Measurements from ENCODE around the gene ROBO2.

The ROBO2 gene, protein sequence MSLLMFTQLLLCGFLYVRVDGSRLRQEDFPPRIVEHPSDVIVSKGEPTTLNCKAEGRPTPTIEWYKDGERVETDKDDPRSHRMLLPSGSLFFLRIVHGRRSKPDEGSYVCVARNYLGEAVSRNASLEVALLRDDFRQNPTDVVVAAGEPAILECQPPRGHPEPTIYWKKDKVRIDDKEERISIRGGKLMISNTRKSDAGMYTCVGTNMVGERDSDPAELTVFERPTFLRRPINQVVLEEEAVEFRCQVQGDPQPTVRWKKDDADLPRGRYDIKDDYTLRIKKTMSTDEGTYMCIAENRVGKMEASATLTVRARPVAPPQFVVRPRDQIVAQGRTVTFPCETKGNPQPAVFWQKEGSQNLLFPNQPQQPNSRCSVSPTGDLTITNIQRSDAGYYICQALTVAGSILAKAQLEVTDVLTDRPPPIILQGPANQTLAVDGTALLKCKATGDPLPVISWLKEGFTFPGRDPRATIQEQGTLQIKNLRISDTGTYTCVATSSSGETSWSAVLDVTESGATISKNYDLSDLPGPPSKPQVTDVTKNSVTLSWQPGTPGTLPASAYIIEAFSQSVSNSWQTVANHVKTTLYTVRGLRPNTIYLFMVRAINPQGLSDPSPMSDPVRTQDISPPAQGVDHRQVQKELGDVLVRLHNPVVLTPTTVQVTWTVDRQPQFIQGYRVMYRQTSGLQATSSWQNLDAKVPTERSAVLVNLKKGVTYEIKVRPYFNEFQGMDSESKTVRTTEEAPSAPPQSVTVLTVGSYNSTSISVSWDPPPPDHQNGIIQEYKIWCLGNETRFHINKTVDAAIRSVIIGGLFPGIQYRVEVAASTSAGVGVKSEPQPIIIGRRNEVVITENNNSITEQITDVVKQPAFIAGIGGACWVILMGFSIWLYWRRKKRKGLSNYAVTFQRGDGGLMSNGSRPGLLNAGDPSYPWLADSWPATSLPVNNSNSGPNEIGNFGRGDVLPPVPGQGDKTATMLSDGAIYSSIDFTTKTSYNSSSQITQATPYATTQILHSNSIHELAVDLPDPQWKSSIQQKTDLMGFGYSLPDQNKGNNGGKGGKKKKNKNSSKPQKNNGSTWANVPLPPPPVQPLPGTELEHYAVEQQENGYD (N-terminal part only)

GRCh38 chr3:77039606-77040171, at the start of gene ROBO2:
Gene ROBO2 (plus strand): TSS chr3:77040099. CDS start chr3:77040786, 687 bp downstream.
- peaks cover 65% of the 10 kb centered on the region for H3K27me3 ChIP-seq (ENCODE audit: insufficient read depth, low read length)
- H3K36me3 ChIP-seq (ENCODE audit: insufficient read depth, low read length) = no peaks in the 10 kb centered on the region
- H3K27ac ChIP-seq (ENCODE audit: low read depth, low read length) = no peak within 1 kb of the TSS
- H2AFZ ChIP-seq (ENCODE audit: low read length, unreplicated experiment) = peak within 1 kb of the TSS; percentile 63
- peaks cover 7% of the 10 kb centered on the region for H3K4me1 ChIP-seq (ENCODE audit: control insufficient read depth, insufficient read depth, low read length, unreplicated experiment)
- H3K4me3 ChIP-seq (ENCODE audit: low read depth, low read length) = peak within 1 kb of the TSS; percentile 73
- no peaks in the 10 kb centered on the region for H3K79me2 ChIP-seq (ENCODE audit: control insufficient read depth, insufficient read depth, low read length, unreplicated experiment)

DNA sequence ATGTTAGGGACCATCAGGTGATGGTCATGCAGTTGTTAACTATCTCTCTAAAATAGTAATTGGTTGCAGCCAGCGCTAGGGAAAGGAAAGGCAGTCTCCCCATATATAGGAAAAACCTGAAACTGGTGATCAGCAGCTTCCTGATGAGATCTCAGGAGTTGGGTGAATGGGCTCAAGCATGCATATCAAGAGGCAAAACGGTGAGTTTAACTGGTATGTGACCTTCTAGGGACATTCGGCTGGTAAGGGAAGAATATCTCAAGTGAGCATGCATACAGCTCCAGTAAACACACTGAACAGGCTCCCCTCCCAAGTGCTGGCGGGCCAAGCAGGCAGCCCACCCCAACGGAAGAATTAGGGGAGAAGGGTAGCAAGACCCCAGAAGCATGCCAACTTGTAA, 49.3 kb upstream of the ROBO2 start:
- H3K27me3 ChIP-seq (ENCODE audit: insufficient read depth, low read length) = no peaks in the 10 kb centered on the region
- H3K79me2 ChIP-seq (ENCODE audit: control insufficient read depth, insufficient read depth, low read length, unreplicated experiment) = no peaks in the 10 kb centered on the region
- no peaks in the 10 kb centered on the region for H3K4me1 ChIP-seq (ENCODE audit: control insufficient read depth, insufficient read depth, low read length, unreplicated experiment)
- no peak overlapping the region for H3K4me3 ChIP-seq (ENCODE audit: low read depth, low read length)
- no peak overlapping the region for H3K27ac ChIP-seq (ENCODE audit: low read depth, low read length)
- no peaks in the 10 kb centered on the region for H3K36me3 ChIP-seq (ENCODE audit: insufficient read depth, low read length)
- H2AFZ ChIP-seq (ENCODE audit: low read length, unreplicated experiment) = no peak overlapping the region

DNA sequence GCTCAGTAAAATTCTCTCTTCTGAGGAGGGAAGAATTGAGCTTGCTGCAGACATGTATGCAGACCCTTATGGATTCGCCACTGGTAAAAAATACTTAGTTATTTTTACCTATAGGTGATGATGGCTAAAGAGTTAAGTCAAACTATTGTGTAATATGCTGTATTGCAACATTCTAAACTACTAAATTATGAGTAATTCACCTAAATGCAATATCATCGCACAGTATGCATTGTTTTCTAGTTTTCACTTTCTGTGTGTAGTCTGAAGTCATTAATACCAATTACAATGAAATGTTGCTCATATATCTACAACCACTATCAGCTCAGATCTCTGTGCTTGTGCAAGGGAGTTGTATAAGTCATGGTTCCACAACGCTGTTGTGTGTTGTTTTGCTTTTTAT, 48.7 kb upstream of the ROBO2 start:
- Histone ChIP-seq H3K27me3 (ENCODE audit: insufficient read depth, low read length) (no peaks in the 10 kb centered on the region), H3K4me3 (ENCODE audit: low read depth, low read length) (no peak overlapping the region), H3K36me3 (ENCODE audit: insufficient read depth, low read length) (no peaks in the 10 kb centered on the region), H3K4me1 (ENCODE audit: control insufficient read depth, insufficient read depth, low read length, unreplicated experiment) (no peaks in the 10 kb centered on the region), H2AFZ (ENCODE audit: low read length, unreplicated experiment) (no peak overlapping the region), H3K79me2 (ENCODE audit: control insufficient read depth, insufficient read depth, low read length, unreplicated experiment) (no peaks in the 10 kb centered on the region), H3K27ac (ENCODE audit: low read depth, low read length) (no peak overlapping the region)

- Histone ChIP-seq H2AFZ (ENCODE audit: low read length, unreplicated experiment) (no peak overlapping the region), H3K4me3 (ENCODE audit: low read depth, low read length) (no peak overlapping the region), H3K27ac (ENCODE audit: low read depth, low read length) (no peak overlapping the region)
Observed at GRCh38 chr3:76997733-76998132, 42.2 kb upstream of the ROBO2 start.

DNA sequence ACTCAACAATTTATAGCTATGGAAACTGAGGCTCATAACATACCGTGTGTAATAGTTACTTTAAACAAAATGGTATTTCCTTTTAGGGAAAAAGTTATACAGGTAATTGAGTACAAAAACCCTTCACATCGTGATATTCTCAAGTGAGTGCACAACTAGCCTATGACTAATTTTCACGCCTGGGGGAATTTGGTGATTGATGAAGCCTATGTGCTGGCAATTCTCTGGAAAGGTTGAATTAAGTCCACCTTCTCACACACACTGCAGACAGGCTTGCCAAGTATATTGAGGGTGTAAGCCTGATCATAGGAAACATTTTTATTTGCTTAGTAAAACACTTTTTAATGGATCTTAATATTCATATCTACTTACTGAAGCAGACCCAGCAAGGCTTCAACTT, 41.3 kb upstream of the ROBO2 start:
- no peaks in the 10 kb centered on the region for H3K36me3 ChIP-seq (ENCODE audit: insufficient read depth, low read length)
- H3K4me3 ChIP-seq (ENCODE audit: low read depth, low read length) = no peak overlapping the region
- no peaks in the 10 kb centered on the region for H3K79me2 ChIP-seq (ENCODE audit: control insufficient read depth, insufficient read depth, low read length, unreplicated experiment)
- no peaks in the 10 kb centered on the region for H3K27me3 ChIP-seq (ENCODE audit: insufficient read depth, low read length)
- no peak overlapping the region for H2AFZ ChIP-seq (ENCODE audit: low read length, unreplicated experiment)
- H3K4me1 ChIP-seq (ENCODE audit: control insufficient read depth, insufficient read depth, low read length, unreplicated experiment) = no peaks in the 10 kb centered on the region
- no peak overlapping the region for H3K27ac ChIP-seq (ENCODE audit: low read depth, low read length)

More at GRCh38 chr3:76997733-76998132, 42.2 kb upstream of the ROBO2 start:
- Histone ChIP-seq H3K4me1 (ENCODE audit: control insufficient read depth, insufficient read depth, low read length, unreplicated experiment) (no peaks in the 10 kb centered on the region), H3K36me3 (ENCODE audit: insufficient read depth, low read length) (no peaks in the 10 kb centered on the region), H3K27me3 (ENCODE audit: insufficient read depth, low read length) (no peaks in the 10 kb centered on the region), H3K79me2 (ENCODE audit: control insufficient read depth, insufficient read depth, low read length, unreplicated experiment) (no peaks in the 10 kb centered on the region)

DNA sequence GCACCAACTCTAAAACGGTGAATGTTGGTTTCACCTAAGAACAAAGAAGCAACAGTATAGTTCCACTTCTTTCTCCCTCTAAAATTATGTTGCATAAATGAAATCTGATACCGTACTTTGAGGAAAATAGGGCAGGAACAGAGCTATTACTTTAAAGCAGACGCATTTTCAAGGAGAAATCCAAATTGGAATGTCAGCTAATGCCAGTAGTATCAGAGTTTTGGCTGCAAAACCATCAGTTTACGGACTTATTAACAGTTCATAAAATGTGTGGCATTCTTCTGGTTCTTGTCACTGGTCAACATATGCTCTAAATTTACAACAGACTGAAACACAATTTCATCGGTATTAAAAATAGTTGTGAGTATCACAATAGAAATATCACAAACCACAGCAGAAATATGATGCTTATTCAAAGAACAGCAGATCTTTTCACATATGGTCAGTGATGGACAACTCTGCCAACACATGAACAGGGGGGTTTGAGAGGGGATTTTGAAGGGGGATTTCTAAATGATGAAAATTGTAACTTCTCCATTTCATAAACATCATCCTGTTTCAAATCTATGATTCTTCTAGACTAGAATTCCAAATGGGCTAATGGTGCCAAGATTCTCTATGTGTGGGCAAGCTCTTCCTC, 38.7 kb upstream of the ROBO2 start:
- Histone ChIP-seq H3K79me2 (ENCODE audit: control insufficient read depth, insufficient read depth, low read length, unreplicated experiment) (no peaks in the 10 kb centered on the region), H3K27me3 (ENCODE audit: insufficient read depth, low read length) (no peaks in the 10 kb centered on the region), H2AFZ (ENCODE audit: low read length, unreplicated experiment) (no peak overlapping the region), H3K4me3 (ENCODE audit: low read depth, low read length) (no peak overlapping the region), H3K4me1 (ENCODE audit: control insufficient read depth, insufficient read depth, low read length, unreplicated experiment) (no peaks in the 10 kb centered on the region), H3K27ac (ENCODE audit: low read depth, low read length) (no peak overlapping the region), H3K36me3 (ENCODE audit: insufficient read depth, low read length) (no peaks in the 10 kb centered on the region)

- no peak overlapping the region for H3K4me3 ChIP-seq (ENCODE audit: low read depth, low read length)
- no peaks in the 10 kb centered on the region for H3K79me2 ChIP-seq (ENCODE audit: control insufficient read depth, insufficient read depth, low read length, unreplicated experiment)
- no peak overlapping the region for H2AFZ ChIP-seq (ENCODE audit: low read length, unreplicated experiment)
- no peaks in the 10 kb centered on the region for H3K27me3 ChIP-seq (ENCODE audit: insufficient read depth, low read length)
- H3K27ac ChIP-seq (ENCODE audit: low read depth, low read length) = no peak overlapping the region
- H3K4me1 ChIP-seq (ENCODE audit: control insufficient read depth, insufficient read depth, low read length, unreplicated experiment) = no peaks in the 10 kb centered on the region
- no peaks in the 10 kb centered on the region for H3K36me3 ChIP-seq (ENCODE audit: insufficient read depth, low read length)
Observed at GRCh38 chr3:77014226-77014625, 25.7 kb upstream of the ROBO2 start.

DNA sequence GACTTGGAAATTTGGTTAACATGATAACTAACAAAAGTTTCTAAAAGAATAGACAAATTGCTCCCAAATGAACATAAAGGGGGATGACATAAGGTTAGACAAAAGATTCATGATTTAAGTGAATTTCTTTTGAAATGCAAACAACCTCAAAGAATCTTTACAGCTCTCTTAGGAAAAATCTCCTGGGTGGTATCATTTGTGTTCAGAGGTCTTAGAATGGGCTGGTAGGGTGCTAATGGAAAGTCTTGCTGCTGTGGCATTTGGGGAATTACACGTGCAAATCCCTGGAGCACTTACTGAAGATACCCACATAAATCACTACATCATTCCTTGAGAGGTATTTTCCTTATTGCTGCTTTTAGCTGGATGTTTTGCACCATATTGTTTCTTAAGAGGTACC, 14.4 kb upstream of the ROBO2 start:
- Histone ChIP-seq H3K36me3 (ENCODE audit: insufficient read depth, low read length) (no peaks in the 10 kb centered on the region), H3K27ac (ENCODE audit: low read depth, low read length) (no peak overlapping the region), H3K4me1 (ENCODE audit: control insufficient read depth, insufficient read depth, low read length, unreplicated experiment) (no peaks in the 10 kb centered on the region), H3K79me2 (ENCODE audit: control insufficient read depth, insufficient read depth, low read length, unreplicated experiment) (no peaks in the 10 kb centered on the region), H3K4me3 (ENCODE audit: low read depth, low read length) (no peak overlapping the region), H2AFZ (ENCODE audit: low read length, unreplicated experiment) (no peak overlapping the region), H3K27me3 (ENCODE audit: insufficient read depth, low read length) (no peaks in the 10 kb centered on the region)

GRCh38 chr3:77026904-77027634, 12.8 kb upstream of the ROBO2 start:
- no peak overlapping the region for H3K27ac ChIP-seq (ENCODE audit: low read depth, low read length)
- H2AFZ ChIP-seq (ENCODE audit: low read length, unreplicated experiment) = no peak overlapping the region
- no peaks in the 10 kb centered on the region for H3K4me1 ChIP-seq (ENCODE audit: control insufficient read depth, insufficient read depth, low read length, unreplicated experiment)
- H3K36me3 ChIP-seq (ENCODE audit: insufficient read depth, low read length) = no peaks in the 10 kb centered on the region
- H3K79me2 ChIP-seq (ENCODE audit: control insufficient read depth, insufficient read depth, low read length, unreplicated experiment) = no peaks in the 10 kb centered on the region
- no peaks in the 10 kb centered on the region for H3K27me3 ChIP-seq (ENCODE audit: insufficient read depth, low read length)
- no peak overlapping the region for H3K4me3 ChIP-seq (ENCODE audit: low read depth, low read length)

Measured in ACC112 (cell line).